Panc1 (cell line): Measurements from ENCODE around the gene FBXW7. TPM values are rescaled to one million over a fixed set of nuclear protein-coding genes. Genes with fewer than 3 reads are reported as not detected.

Experiments
- ATAC-seq: fragments of 200-7000 bp; cut with Tn5 transposase; 2 replicates; pipeline ENCODE4 v1.9.1; 2020; ENCODE audit warnings: mild to moderate bottlenecking, moderate library complexity
- BruUV-seq: library from RNA; stranded (reverse); fragments of 400-500 nt; replicated peaks from 2 replicates; lab custom pipeline; 2021; lab: Mats Ljungman, UMichigan
- CTCF ChIA-PET: fragments of 300-600 bp; sonication (Branson Sonifier 250); formaldehyde crosslinking; loops from one replicate; lab custom pipeline; 2022; ENCODE audit warnings: antibody characterized with exemption; lab: Charles Lee
- POLR2A ChIA-PET: fragments of 300-600 bp; sonication (Branson Sonifier 250); formaldehyde crosslinking; loops from one replicate; lab custom pipeline; 2022; ENCODE audit warnings: antibody characterized with exemption; lab: Charles Lee
- DNase-seq: peaks from one replicate; pipeline ENCODE4 v3.0.0-alpha.2; 2010; ENCODE audit warnings: low read depth, low spot score
- H3K27ac ChIP-seq: 2 replicates; pipeline ENCODE4 v1.5.1; 2011; ENCODE audit warnings: mild to moderate bottlenecking, low read length, inconsistent platforms
- H3K27me3 ChIP-seq: fragments of 200-500 bp; sonication (Bioruptor generic); 2 replicates; pipeline ENCODE4 v1.6.0; 2014; ENCODE audit warnings: low read length, inconsistent platforms; ENCODE audit not compliant: control insufficient read depth, insufficient read depth
- H3K36me3 ChIP-seq: fragments of 200-500 bp; sonication (Bioruptor generic); 2 replicates; pipeline ENCODE4 v1.5.1; 2014; ENCODE audit warnings: inconsistent platforms, mild to moderate bottlenecking, low read length, moderate library complexity; ENCODE audit not compliant: control insufficient read depth, insufficient read depth
- H3K4me1 ChIP-seq: 2 replicates; pipeline ENCODE4 v1.5.1; 2011; ENCODE audit warnings: inconsistent platforms, mild to moderate bottlenecking, low read length, moderate library complexity; ENCODE audit not compliant: control insufficient read depth, insufficient read depth
- H3K4me3 ChIP-seq, 2 experiments: 2 replicates each; pipeline ENCODE4 v1.5.1; 2011 to 2012; ENCODE audit warnings: low read depth in 2 of 2, low read length in 2 of 2, mild to moderate bottlenecking in 2 of 2, inconsistent platforms in 1 of 2, moderate library complexity in 1 of 2
- H3K9me3 ChIP-seq: fragments of 200-500 bp; sonication (Bioruptor generic); 2 replicates; pipeline ENCODE4 v1.5.1; 2014; ENCODE audit warnings: low read depth, mild to moderate bottlenecking, inconsistent platforms, low read length, moderate library complexity; ENCODE audit not compliant: control insufficient read depth, insufficient read depth
- CTCF ChIP-seq: fragments of 450-650 bp; IDR thresholded peaks from 2 replicates; pipeline ENCODE4 v1.5.1; 2017; ENCODE audit warnings: mild to moderate bottlenecking
- POLR2AphosphoS5 ChIP-seq: IDR thresholded peaks from 2 replicates; pipeline ENCODE4 v1.6.1; 2012; ENCODE audit warnings: mild to moderate bottlenecking, low read depth, low read length, moderate library complexity
- SIN3A ChIP-seq: IDR thresholded peaks from 2 replicates; pipeline ENCODE4 v1.6.1; 2012; ENCODE audit warnings: low read depth, mild to moderate bottlenecking, low read length, moderate library complexity, borderline replicate concordance; ENCODE audit not compliant: insufficient read depth
- TCF7L2 ChIP-seq: IDR thresholded peaks from 2 replicates; pipeline ENCODE4 v1.6.1; 2011; ENCODE audit warnings: mild to moderate bottlenecking, low read depth, low read length, inconsistent platforms
- in situ Hi-C: cut with HindIII; loops from 2 replicates; pipeline ENCODE4 v1.10.0; 2016; ENCODE audit warnings: low sequenced_read_pairs, low pct_unique_long_range_greater_than_20kb
- intact Hi-C: fragments of 100-400 bp; cut with micrococcal nuclease; formaldehyde crosslinking; loops from one replicate; pipeline ENCODE4 v1.10.0; 2022; ENCODE audit not compliant: unreplicated experiment
- total RNA-seq: library from RNA; stranded (reverse); gene quantifications from one replicate; pipeline ENCODE4 v1.2.1, GENCODE V29; 2021; ENCODE audit not compliant: unreplicated experiment
- TF ChIP-seq, protein P1 (sequence below), 2 experiments: IDR thresholded peaks; 2 replicates each; pipeline ENCODE4 v1.6.1; 2011 to 2012; ENCODE audit warnings: low read depth in 2 of 2, control low read depth in 1 of 2, low read length in 1 of 2, mild to moderate bottlenecking in 1 of 2, moderate library complexity in 1 of 2; ENCODE audit not compliant: insufficient read depth in 1 of 2

Gene FBXW7
- total RNA-seq, 1 experiment from 2014 or later: 16.2 TPM

GRCh38 chr4:152431291-152431690 lies 104.6 kb downstream of the FBXW7 start:
- in situ Hi-C loops: no loop called here
- ATAC-seq: no peak
- POLR2A ChIA-PET: no interaction called here

DNA sequence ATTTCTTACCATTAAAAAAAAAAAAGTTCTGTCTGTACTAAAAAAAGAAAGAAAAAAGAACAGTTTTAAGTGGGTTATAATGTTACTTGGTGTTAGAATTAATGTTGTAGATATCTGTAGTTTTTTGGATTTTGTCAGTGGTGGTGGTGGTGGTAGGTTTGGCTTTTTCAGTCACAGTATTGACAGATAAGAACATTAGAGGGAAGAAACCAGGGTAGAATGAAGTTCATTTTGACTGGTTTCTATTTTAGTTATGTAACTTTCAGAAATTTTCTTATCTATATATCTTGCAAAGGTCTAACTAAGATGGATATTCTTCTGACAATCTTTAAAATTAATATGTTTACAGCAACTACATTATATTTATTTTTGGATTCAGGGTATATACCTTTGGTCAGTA lies 105.4 kb downstream of the FBXW7 start:
- Histone ChIP-seq H3K36me3 (no peaks in the 10 kb centered on the region), H3K4me1 (no peaks in the 10 kb centered on the region), H3K27me3 (no peaks in the 10 kb centered on the region), H3K4me3 (no peak overlapping the region), H3K9me3 (no peaks in the 10 kb centered on the region), H3K27ac (no peak overlapping the region)
- POLR2A ChIA-PET: no interaction called here
- no peak for TF ChIP-seq POLR2AphosphoS5
- TF ChIP-seq CTCF: no peak
- no peak for TF ChIP-seq SIN3A
- TF ChIP-seq, protein P1, sequence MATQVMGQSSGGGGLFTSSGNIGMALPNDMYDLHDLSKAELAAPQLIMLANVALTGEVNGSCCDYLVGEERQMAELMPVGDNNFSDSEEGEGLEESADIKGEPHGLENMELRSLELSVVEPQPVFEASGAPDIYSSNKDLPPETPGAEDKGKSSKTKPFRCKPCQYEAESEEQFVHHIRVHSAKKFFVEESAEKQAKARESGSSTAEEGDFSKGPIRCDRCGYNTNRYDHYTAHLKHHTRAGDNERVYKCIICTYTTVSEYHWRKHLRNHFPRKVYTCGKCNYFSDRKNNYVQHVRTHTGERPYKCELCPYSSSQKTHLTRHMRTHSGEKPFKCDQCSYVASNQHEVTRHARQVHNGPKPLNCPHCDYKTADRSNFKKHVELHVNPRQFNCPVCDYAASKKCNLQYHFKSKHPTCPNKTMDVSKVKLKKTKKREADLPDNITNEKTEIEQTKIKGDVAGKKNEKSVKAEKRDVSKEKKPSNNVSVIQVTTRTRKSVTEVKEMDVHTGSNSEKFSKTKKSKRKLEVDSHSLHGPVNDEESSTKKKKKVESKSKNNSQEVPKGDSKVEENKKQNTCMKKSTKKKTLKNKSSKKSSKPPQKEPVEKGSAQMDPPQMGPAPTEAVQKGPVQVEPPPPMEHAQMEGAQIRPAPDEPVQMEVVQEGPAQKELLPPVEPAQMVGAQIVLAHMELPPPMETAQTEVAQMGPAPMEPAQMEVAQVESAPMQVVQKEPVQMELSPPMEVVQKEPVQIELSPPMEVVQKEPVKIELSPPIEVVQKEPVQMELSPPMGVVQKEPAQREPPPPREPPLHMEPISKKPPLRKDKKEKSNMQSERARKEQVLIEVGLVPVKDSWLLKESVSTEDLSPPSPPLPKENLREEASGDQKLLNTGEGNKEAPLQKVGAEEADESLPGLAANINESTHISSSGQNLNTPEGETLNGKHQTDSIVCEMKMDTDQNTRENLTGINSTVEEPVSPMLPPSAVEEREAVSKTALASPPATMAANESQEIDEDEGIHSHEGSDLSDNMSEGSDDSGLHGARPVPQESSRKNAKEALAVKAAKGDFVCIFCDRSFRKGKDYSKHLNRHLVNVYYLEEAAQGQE (IDR thresholded peaks at IDR 0.05; ENCODE audit: insufficient read depth in 1 of 2, low read depth in 2 of 2, low read length in 1 of 2): no peak
- no peak for TF ChIP-seq TCF7L2
- in situ Hi-C loops: no loop called here
- intact Hi-C loops: no loop called here
- CTCF ChIA-PET: no interaction called here
- BruUV-seq: no TSS peak
- no peak for ATAC-seq
- DNase-seq: no peak

More at GRCh38 chr4:152431291-152431690, 104.6 kb downstream of the FBXW7 start:
- Histone ChIP-seq H3K4me3 (no peak overlapping the region), H3K9me3 (no peaks in the 10 kb centered on the region), H3K4me1 (no peaks in the 10 kb centered on the region), H3K36me3 (no peaks in the 10 kb centered on the region), H3K27ac (no peak overlapping the region), H3K27me3 (no peaks in the 10 kb centered on the region)
- no TSS peak for BruUV-seq
- intact Hi-C loops: no loop called here
- CTCF ChIA-PET: no interaction called here
- no peak for TF ChIP-seq TCF7L2
- no peak for TF ChIP-seq CTCF
- TF ChIP-seq, protein P1 (IDR thresholded peaks at IDR 0.05; ENCODE audit: insufficient read depth in 1 of 2, low read depth in 2 of 2, low read length in 1 of 2): no peak
- no peak for TF ChIP-seq SIN3A
- DNase-seq: no peak
